GM23338 (cell line): ENCODE data around the gene SLC38A8. TPM values are rescaled to one million over a fixed set of nuclear protein-coding genes. Genes with fewer than 3 reads are reported as not detected.
A peak's percentile ranks its signal among the peaks of the same experiment; 100 is the strongest.

Source experiments
- ATAC-seq: fragments of 200-7000 bp; cut with Tn5 transposase; 3 replicates; pipeline ENCODE4 v1.9.1; 2020
- DNase-seq: peaks from one replicate; pipeline ENCODE4 v3.0.0-alpha.2; 2015; ENCODE audit warnings: low spot score
- H2AFZ ChIP-seq: fragments of 200-600 bp; sonication (generic); 2 replicates; pipeline ENCODE4 v1.8.0; 2016; ENCODE audit warnings: antibody characterized with exemption, mild to moderate bottlenecking, moderate library complexity
- H3F3A ChIP-seq: fragments of 200-600 bp; sonication (generic); replicated peaks from 2 replicates; pipeline ENCODE4 v1.8.0; 2017; ENCODE audit warnings: antibody characterized with exemption, mixed run types, low read depth
- H3K27ac ChIP-seq: fragments of 200-600 bp; sonication (generic); 2 replicates; pipeline ENCODE4 v1.6.1; 2016; ENCODE audit warnings: low read depth
- H3K27me3 ChIP-seq: fragments of 200-600 bp; sonication (generic); 2 replicates; pipeline ENCODE4 v1.8.0; 2016; ENCODE audit warnings: mild to moderate bottlenecking, mixed run types, moderate library complexity; ENCODE audit not compliant: insufficient read depth
- H3K36me3 ChIP-seq: fragments of 200-600 bp; sonication (generic); 2 replicates; pipeline ENCODE4 v1.8.0; 2016; ENCODE audit warnings: mild to moderate bottlenecking; ENCODE audit not compliant: insufficient read depth
- H3K4me1 ChIP-seq: fragments of 200-600 bp; sonication (generic); 2 replicates; pipeline ENCODE4 v1.8.0; 2016; ENCODE audit warnings: mild to moderate bottlenecking, moderate library complexity; ENCODE audit not compliant: insufficient read depth
- H3K4me2 ChIP-seq: fragments of 200-600 bp; sonication (generic); 2 replicates; pipeline ENCODE4 v1.7.1; 2017; ENCODE audit warnings: mixed run types
- H3K4me3 ChIP-seq: fragments of 200-600 bp; sonication (generic); 2 replicates; pipeline ENCODE4 v1.6.1; 2016; ENCODE audit warnings: mixed run types
- H3K79me2 ChIP-seq: fragments of 200-600 bp; sonication (generic); replicated peaks from 2 replicates; pipeline ENCODE4 v1.8.0; 2017; ENCODE audit warnings: mild to moderate bottlenecking; ENCODE audit not compliant: insufficient read depth
- H3K9me2 ChIP-seq: fragments of 200-600 bp; sonication (generic); 2 replicates; pipeline ENCODE4 v1.8.0; 2017; ENCODE audit not compliant: insufficient read depth
- H4K20me1 ChIP-seq: fragments of 200-600 bp; sonication (generic); replicated peaks from 2 replicates; pipeline ENCODE4 v1.8.0; 2017; ENCODE audit warnings: mild to moderate bottlenecking; ENCODE audit not compliant: insufficient read depth
- H3K27ac Mint-ChIP-seq: 2 replicates; pipeline ENCODE4 v1.8.0; 2020; ENCODE audit warnings: inconsistent platforms, mild to moderate bottlenecking, moderate library complexity, mixed read lengths
- H3K27me3 Mint-ChIP-seq: 3 replicates; pipeline ENCODE4 v1.8.0; 2022; ENCODE audit warnings: low read depth, mild to moderate bottlenecking, moderate library complexity, mixed read lengths, inconsistent platforms; ENCODE audit not compliant: insufficient read depth, poor library complexity
- H3K36me3 Mint-ChIP-seq: 3 replicates; pipeline ENCODE4 v1.8.0; 2021; ENCODE audit warnings: low read depth, mild to moderate bottlenecking, inconsistent platforms, moderate library complexity, mixed read lengths
- H3K4me1 Mint-ChIP-seq: 3 replicates; pipeline ENCODE4 v1.8.0; 2020; ENCODE audit warnings: mild to moderate bottlenecking, inconsistent platforms, mixed read lengths
- H3K4me3 Mint-ChIP-seq: 3 replicates; pipeline ENCODE4 v1.8.0; 2021; ENCODE audit warnings: moderate library complexity, mild to moderate bottlenecking, inconsistent platforms, mixed read lengths
- H3K9me3 Mint-ChIP-seq: 3 replicates; pipeline ENCODE4 v1.8.0; 2020; ENCODE audit warnings: moderate library complexity, mild to moderate bottlenecking, inconsistent platforms, mixed read lengths
- CREB1 ChIP-seq: fragments of 250-450 bp; sonication (Bioruptor Pico); IDR thresholded peaks from 2 replicates; pipeline ENCODE4 v1.5.0; 2020; ENCODE audit warnings: low read depth, mild to moderate bottlenecking, moderate library complexity
- EZH2phosphoT487 ChIP-seq: fragments of 200-600 bp; sonication (generic); IDR thresholded peaks from one replicate; pipeline ENCODE4 v1.8.1; 2018; ENCODE audit warnings: antibody characterized with exemption; ENCODE audit not compliant: unreplicated experiment
- JUNB ChIP-seq: IDR thresholded peaks from one replicate; pipeline ENCODE4 v1.6.1; 2016; ENCODE audit warnings: antibody characterized with exemption; ENCODE audit not compliant: unreplicated experiment
- NANOG ChIP-seq: IDR thresholded peaks from 2 replicates; pipeline ENCODE4 v1.6.1; 2016; ENCODE audit warnings: antibody characterized with exemption, borderline replicate concordance
- POLR2AphosphoS5 ChIP-seq: IDR thresholded peaks from 2 replicates; pipeline ENCODE4 v1.6.1; 2016; ENCODE audit warnings: antibody characterized with exemption, low read depth
- STAT1 ChIP-seq: IDR thresholded peaks from one replicate; pipeline ENCODE4 v1.6.1; 2016; ENCODE audit warnings: antibody characterized with exemption; ENCODE audit not compliant: unreplicated experiment
- ZNF331 ChIP-seq: fragments of 250-450 bp; sonication (Bioruptor Pico); IDR thresholded peaks from 2 replicates; pipeline ENCODE4 v1.5.0; 2020; ENCODE audit warnings: low read depth, mild to moderate bottlenecking, moderate library complexity
- polyA plus RNA-seq: library from polyadenylated mRNA; unstranded; fragments of >200 nt; fragmentation: Nextera tagmentation; extraction: Ambion mirVana; gene quantifications from 2 replicates; pipeline ENCODE4 v1.2.1, GENCODE V29; 2016
- total RNA-seq: library from RNA; depleted of rRNA; stranded (reverse); fragments of >200 nt; shearing (Covaris generic); gene quantifications from 2 replicates; pipeline ENCODE4 v1.2.3, GENCODE V29; 2014
- TF ChIP-seq, protein P1 (sequence below), 2 experiments: fragments of 200-600 bp in 1 of 2; sonication (generic) in 1 of 2; conservative IDR thresholded peaks; 2 replicates each; pipeline versions ENCODE4 v1.5.1 to v1.6.1; 2016 to 2017; ENCODE audit warnings: antibody characterized with exemption in 2 of 2, low read depth in 2 of 2, mild to moderate bottlenecking in 2 of 2, moderate library complexity in 1 of 2

SLC38A8 gene
- total and polyA plus RNA-seq, 2 experiments from 2014 or later: not detected

DNA sequence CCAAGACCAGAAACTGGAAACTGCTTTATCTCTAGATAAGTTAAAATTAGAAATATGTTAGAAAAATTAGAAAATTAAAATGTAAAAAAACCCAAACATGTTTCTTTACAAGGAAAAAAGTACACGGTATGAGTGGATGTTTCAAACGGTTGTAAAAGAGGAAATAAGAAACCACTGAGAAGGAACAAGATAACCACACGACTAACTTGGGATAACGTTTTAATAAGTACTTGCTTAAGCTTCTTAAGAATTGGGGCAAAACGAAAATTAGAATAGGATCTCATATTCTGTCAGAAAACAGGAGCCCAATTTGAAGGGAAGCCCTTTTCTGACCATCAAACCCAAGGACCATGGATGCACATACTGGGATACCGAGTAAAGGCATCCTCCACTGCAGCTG lies 43.2 kb upstream of the SLC38A8 start:
- no peaks in the 10 kb centered on the region for H3K4me1 Mint-ChIP-seq
- Histone ChIP-seq H3K27me3 (no peaks in the 10 kb centered on the region), H3K4me3 (no peak overlapping the region), H3K9me2 (no peaks in the 10 kb centered on the region), H3K36me3 (peaks cover 29% of the 10 kb centered on the region), H2AFZ (no peak overlapping the region), H3K4me2 (no peak overlapping the region), H4K20me1 (peaks cover 9% of the 10 kb centered on the region), H3F3A (no peaks in the 10 kb centered on the region), H3K79me2 (no peaks in the 10 kb centered on the region), H3K27ac (no peak overlapping the region), H3K4me1 (no peaks in the 10 kb centered on the region)
- H3K9me3 Mint-ChIP-seq: no peaks in the 10 kb centered on the region
- no peak overlapping the region for H3K27ac Mint-ChIP-seq
- no peak overlapping the region for H3K4me3 Mint-ChIP-seq
- peaks cover 1% of the 10 kb centered on the region for H3K27me3 Mint-ChIP-seq
- H3K36me3 Mint-ChIP-seq: peaks cover 57% of the 10 kb centered on the region
- DNase-seq: no peak
- no peak for TF ChIP-seq JUNB
- no peak for ATAC-seq

DNA sequence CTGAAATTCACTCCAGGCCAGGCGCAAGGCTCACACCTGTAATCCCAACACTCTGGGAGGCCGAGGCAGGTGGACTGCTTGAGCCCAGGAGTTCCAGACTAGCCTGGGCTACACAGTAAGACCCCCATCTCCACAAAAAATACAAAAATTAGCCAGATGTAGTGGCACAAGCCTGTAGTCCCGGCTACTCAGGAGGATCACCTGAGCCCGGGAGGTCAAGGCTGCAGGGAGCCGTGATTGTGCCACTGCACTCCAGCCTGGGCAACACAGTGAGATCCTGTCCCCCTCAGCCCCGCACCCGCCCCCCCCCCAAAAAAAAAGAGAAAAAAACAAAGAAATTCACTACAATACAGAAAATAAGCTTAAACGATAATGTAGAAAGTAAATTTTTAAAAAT lies 42.7 kb upstream of the SLC38A8 start:
- H3K9me2 ChIP-seq: no peaks in the 10 kb centered on the region
- Mint-ChIP-seq H3K9me3 (no peaks in the 10 kb centered on the region), H3K36me3 (peaks cover 57% of the 10 kb centered on the region), H3K4me3 (no peak overlapping the region), H3K27me3 (peaks cover 1% of the 10 kb centered on the region), H3K27ac (no peak overlapping the region), H3K4me1 (no peaks in the 10 kb centered on the region)
- no peak for TF ChIP-seq EZH2phosphoT487
- no peak for TF ChIP-seq ZNF331 (CRISPR knock-in tag)
- no peak for TF ChIP-seq NANOG
- TF ChIP-seq JUNB: no peak
- H3K27ac ChIP-seq: no peak overlapping the region
- peaks cover 9% of the 10 kb centered on the region for H4K20me1 ChIP-seq
- H3K27me3 ChIP-seq: no peaks in the 10 kb centered on the region
- no peak overlapping the region for H3K4me3 ChIP-seq
- H3K4me2 ChIP-seq: no peak overlapping the region
- DNase-seq (no peak), ATAC-seq (no peak)
- H2AFZ ChIP-seq: no peak overlapping the region
- peaks cover 26% of the 10 kb centered on the region for H3K36me3 ChIP-seq
- no peaks in the 10 kb centered on the region for H3K79me2 ChIP-seq
- H3F3A ChIP-seq: no peaks in the 10 kb centered on the region
- H3K4me1 ChIP-seq: no peaks in the 10 kb centered on the region

DNA sequence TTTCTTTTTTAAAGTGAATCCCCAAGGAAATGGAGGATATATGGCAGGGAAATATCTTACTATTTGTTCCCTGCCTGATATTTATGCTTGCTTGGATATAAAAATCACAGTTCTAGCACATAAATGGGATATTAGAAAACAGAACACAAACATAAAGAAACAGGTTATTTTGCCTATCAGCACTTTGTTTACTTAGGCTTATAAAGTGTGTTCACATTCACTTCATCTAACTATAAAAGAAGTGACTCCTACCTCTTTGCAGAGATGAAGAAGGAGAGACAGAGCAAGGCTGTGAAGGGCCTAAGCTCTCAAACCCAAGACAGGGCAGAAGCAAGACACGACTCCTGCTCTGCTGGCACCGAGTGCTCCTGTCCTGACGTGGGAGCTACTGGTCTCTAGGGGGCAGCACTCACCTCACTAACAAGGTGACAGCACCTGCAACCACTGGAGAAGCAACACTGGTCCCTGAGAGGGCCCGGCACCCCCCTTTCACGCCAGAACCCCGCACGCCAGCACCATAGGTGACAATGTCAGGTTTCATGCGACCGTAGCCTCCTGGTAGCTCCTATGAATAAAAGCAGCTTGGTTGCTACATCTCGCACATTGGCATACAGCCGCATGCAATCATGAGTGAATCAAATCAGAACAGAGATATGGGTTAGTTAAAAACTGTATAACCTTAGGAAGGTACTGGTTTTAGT lies 42.1 kb upstream of the SLC38A8 start:
- TF ChIP-seq, protein P1, sequence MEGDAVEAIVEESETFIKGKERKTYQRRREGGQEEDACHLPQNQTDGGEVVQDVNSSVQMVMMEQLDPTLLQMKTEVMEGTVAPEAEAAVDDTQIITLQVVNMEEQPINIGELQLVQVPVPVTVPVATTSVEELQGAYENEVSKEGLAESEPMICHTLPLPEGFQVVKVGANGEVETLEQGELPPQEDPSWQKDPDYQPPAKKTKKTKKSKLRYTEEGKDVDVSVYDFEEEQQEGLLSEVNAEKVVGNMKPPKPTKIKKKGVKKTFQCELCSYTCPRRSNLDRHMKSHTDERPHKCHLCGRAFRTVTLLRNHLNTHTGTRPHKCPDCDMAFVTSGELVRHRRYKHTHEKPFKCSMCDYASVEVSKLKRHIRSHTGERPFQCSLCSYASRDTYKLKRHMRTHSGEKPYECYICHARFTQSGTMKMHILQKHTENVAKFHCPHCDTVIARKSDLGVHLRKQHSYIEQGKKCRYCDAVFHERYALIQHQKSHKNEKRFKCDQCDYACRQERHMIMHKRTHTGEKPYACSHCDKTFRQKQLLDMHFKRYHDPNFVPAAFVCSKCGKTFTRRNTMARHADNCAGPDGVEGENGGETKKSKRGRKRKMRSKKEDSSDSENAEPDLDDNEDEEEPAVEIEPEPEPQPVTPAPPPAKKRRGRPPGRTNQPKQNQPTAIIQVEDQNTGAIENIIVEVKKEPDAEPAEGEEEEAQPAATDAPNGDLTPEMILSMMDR (conservative IDR thresholded peaks at IDR 0.05; ENCODE audit: low read depth in 2 of 2): peak; percentile 82 to 93
- no peak for TF ChIP-seq POLR2AphosphoS5
- no peak for TF ChIP-seq CREB1 (CRISPR knock-in tag)
- TF ChIP-seq STAT1: no peak
- Histone ChIP-seq H3F3A (no peaks in the 10 kb centered on the region), H3K9me2 (no peaks in the 10 kb centered on the region), H3K36me3 (peaks cover 25% of the 10 kb centered on the region), H2AFZ (no peak overlapping the region), H3K4me3 (no peak overlapping the region), H3K27ac (no peak overlapping the region), H3K27me3 (no peaks in the 10 kb centered on the region), H4K20me1 (peaks cover 9% of the 10 kb centered on the region), H3K4me1 (no peaks in the 10 kb centered on the region), H3K4me2 (no peak overlapping the region), H3K79me2 (no peaks in the 10 kb centered on the region)
- Mint-ChIP-seq H3K36me3 (peaks cover 55% of the 10 kb centered on the region), H3K4me1 (no peaks in the 10 kb centered on the region), H3K27me3 (peaks cover 1% of the 10 kb centered on the region), H3K27ac (no peak overlapping the region), H3K9me3 (no peaks in the 10 kb centered on the region), H3K4me3 (no peak overlapping the region)
- peak; percentile 95 for DNase-seq
- ATAC-seq: peak; percentile 99
